Mesendoderm (in vitro differentiated cells): ENCODE measurements around the gene IQGAP3.

Experiments
- DNase-seq: peaks from one replicate; pipeline ENCODE4 v3.0.0; 2013
- H2AK5ac ChIP-seq: 2 replicates; pipeline ENCODE4 v1.6.1; 2013; ENCODE audit warnings: low read length, inconsistent platforms
- H2BK120ac ChIP-seq: 2 replicates; pipeline ENCODE4 v1.6.1; 2013; ENCODE audit warnings: low read depth, mild to moderate bottlenecking, low read length, moderate library complexity, mixed read lengths
- H2BK15ac ChIP-seq: replicated peaks from 2 replicates; pipeline ENCODE4 v1.6.1; 2013; ENCODE audit warnings: low read depth, mild to moderate bottlenecking, moderate library complexity
- H2BK5ac ChIP-seq: 2 replicates; pipeline ENCODE4 v1.6.1; 2013; ENCODE audit warnings: low read length, inconsistent platforms
- H3K18ac ChIP-seq: 2 replicates; pipeline ENCODE4 v1.6.1; 2013; ENCODE audit warnings: mild to moderate bottlenecking, low read length, mixed read lengths
- H3K23ac ChIP-seq: one replicate; pipeline ENCODE4 v1.6.1; 2013; ENCODE audit warnings: low read length
- H3K27ac ChIP-seq: 2 replicates; pipeline ENCODE4 v1.5.1; 2013; ENCODE audit warnings: low read depth, mild to moderate bottlenecking, inconsistent platforms, low read length, moderate library complexity
- H3K27me3 ChIP-seq: 2 replicates; pipeline ENCODE4 v1.6.1; 2013; ENCODE audit warnings: low read length, control low read depth, mild to moderate bottlenecking, inconsistent platforms; ENCODE audit not compliant: insufficient read depth, poor library complexity
- H3K36me3 ChIP-seq: 2 replicates; pipeline ENCODE4 v1.6.1; 2013; ENCODE audit warnings: low read length, inconsistent platforms; ENCODE audit not compliant: control insufficient read depth, insufficient read depth
- H3K4ac ChIP-seq: one replicate; pipeline ENCODE4 v1.6.1; 2013; ENCODE audit warnings: low read depth, mild to moderate bottlenecking, low read length, moderate library complexity
- H3K4me1 ChIP-seq: 2 replicates; pipeline ENCODE4 v1.6.1; 2013; ENCODE audit warnings: low read depth, low read length, inconsistent platforms; ENCODE audit not compliant: control insufficient read depth
- H3K4me2 ChIP-seq: 2 replicates; pipeline ENCODE4 v1.6.1; 2013; ENCODE audit warnings: low read length
- H3K4me3 ChIP-seq: 2 replicates; pipeline ENCODE4 v1.5.1; 2013; ENCODE audit warnings: mild to moderate bottlenecking, low read length
- H3K56ac ChIP-seq: one replicate; pipeline ENCODE4 v1.6.1; 2013; ENCODE audit warnings: low read length
- H3K79me1 ChIP-seq: 2 replicates; pipeline ENCODE4 v1.6.1; 2013; ENCODE audit warnings: low read length, inconsistent platforms
- H3K79me2 ChIP-seq: 2 replicates; pipeline ENCODE4 v1.6.1; 2013; ENCODE audit warnings: mild to moderate bottlenecking, low read length; ENCODE audit not compliant: control insufficient read depth, insufficient read depth
- H3K9ac ChIP-seq: 2 replicates; pipeline ENCODE4 v1.6.1; 2013; ENCODE audit warnings: low read length, inconsistent platforms
- H4K5ac ChIP-seq: one replicate; pipeline ENCODE4 v1.6.1; 2013; ENCODE audit warnings: low read length
- H4K8ac ChIP-seq: one replicate; pipeline ENCODE4 v1.6.1; 2013; ENCODE audit warnings: low read depth, mild to moderate bottlenecking, control low read depth, low read length, moderate library complexity
- WGBS: extraction: QIAGEN DNeasy Blood & Tissue Kit; methylation state at CpG from one replicate; pipeline ENCODE4 v1.1.7; 2013; ENCODE audit warnings: low lambda C conversion rate, missing lambda C conversion rate; ENCODE audit not compliant: insufficient coverage; ENCODE audit errors: extremely low coverage; 5-methylcytosine and 5-hydroxymethylcytosine counted together

IQGAP3 gene

GRCh38 chr1:156523801-156524480, 48.4 kb downstream of the IQGAP3 start:
- no CpG with 5 or more reads among the region's 2 CpGs for WGBS
- H2AK5ac ChIP-seq, result no peak overlapping the region
- no peak overlapping the region for H3K4me2 ChIP-seq
- no peak overlapping the region for H3K27ac ChIP-seq
- H3K4me1 ChIP-seq, result no peaks in the 10 kb centered on the region
- DNase-seq, result no peak
- no peak overlapping the region for H3K56ac ChIP-seq
- no peak overlapping the region for H3K9ac ChIP-seq
- peaks cover 9% of the 10 kb centered on the region for H3K36me3 ChIP-seq
- no peak overlapping the region for H2BK5ac ChIP-seq
- H2BK120ac ChIP-seq, result no peak overlapping the region
- no peaks in the 10 kb centered on the region for H3K27me3 ChIP-seq
- H3K79me2 ChIP-seq, result no peaks in the 10 kb centered on the region
- no peak overlapping the region for H3K4me3 ChIP-seq
- H4K8ac ChIP-seq, result no peak overlapping the region
- no peak overlapping the region for H2BK15ac ChIP-seq
- H3K79me1 ChIP-seq, result no peaks in the 10 kb centered on the region
- no peak overlapping the region for H3K18ac ChIP-seq
- no peak overlapping the region for H3K23ac ChIP-seq
- H4K5ac ChIP-seq, result no peak overlapping the region
- no peak overlapping the region for H3K4ac ChIP-seq

- Histone ChIP-seq H3K9ac (no peak overlapping the region), H3K36me3 (peaks cover under 1% of the 10 kb centered on the region), H3K23ac (no peak overlapping the region), H3K79me2 (no peaks in the 10 kb centered on the region), H3K4me1 (no peaks in the 10 kb centered on the region), H2BK120ac (no peak overlapping the region), H3K27me3 (no peaks in the 10 kb centered on the region), H3K4me3 (no peak overlapping the region), H2BK15ac (no peak overlapping the region), H2BK5ac (no peak overlapping the region), H3K4ac (no peak overlapping the region), H3K27ac (no peak overlapping the region), H4K8ac (no peak overlapping the region), H4K5ac (no peak overlapping the region), H2AK5ac (no peak overlapping the region), H3K4me2 (no peak overlapping the region), H3K79me1 (no peaks in the 10 kb centered on the region), H3K18ac (no peak overlapping the region), H3K56ac (no peak overlapping the region)
- no peak for DNase-seq
Observed at GRCh38 chr1:156522443-156522970, 49.9 kb downstream of the IQGAP3 start.

GRCh38 chr1:156517748-156518147, 54.6 kb downstream of the IQGAP3 start:
- no CpG with 5 or more reads among the region's 4 CpGs for WGBS
- H4K5ac ChIP-seq, result no peak overlapping the region
- no peak overlapping the region for H2BK120ac ChIP-seq
- no peak overlapping the region for H2BK5ac ChIP-seq
- no peak overlapping the region for H3K4me3 ChIP-seq
- no peaks in the 10 kb centered on the region for H3K4me1 ChIP-seq
- H3K79me2 ChIP-seq, result no peaks in the 10 kb centered on the region
- H3K27ac ChIP-seq, result no peak overlapping the region
- H3K23ac ChIP-seq, result no peak overlapping the region
- no peak overlapping the region for H2AK5ac ChIP-seq
- no peak overlapping the region for H3K9ac ChIP-seq
- H3K56ac ChIP-seq, result no peak overlapping the region
- no peak for DNase-seq
- no peak overlapping the region for H4K8ac ChIP-seq
- H3K27me3 ChIP-seq, result no peaks in the 10 kb centered on the region
- no peak overlapping the region for H3K4ac ChIP-seq
- H3K36me3 ChIP-seq, result no peaks in the 10 kb centered on the region
- H3K79me1 ChIP-seq, result no peaks in the 10 kb centered on the region
- no peak overlapping the region for H3K4me2 ChIP-seq
- no peak overlapping the region for H3K18ac ChIP-seq
- no peak overlapping the region for H2BK15ac ChIP-seq

- H2BK120ac ChIP-seq, result no peak overlapping the region
- no peaks in the 10 kb centered on the region for H3K4me1 ChIP-seq
- no peak overlapping the region for H2BK15ac ChIP-seq
- H3K36me3 ChIP-seq, result no peaks in the 10 kb centered on the region
- H3K9ac ChIP-seq, result no peak overlapping the region
- H2BK5ac ChIP-seq, result no peak overlapping the region
- no peak overlapping the region for H3K56ac ChIP-seq
- no peak overlapping the region for H3K4ac ChIP-seq
- H4K8ac ChIP-seq, result no peak overlapping the region
- H3K27me3 ChIP-seq, result no peaks in the 10 kb centered on the region
- no CpG with 5 or more reads among the region's 4 CpGs for WGBS
- H3K4me3 ChIP-seq, result no peak overlapping the region
- DNase-seq, result no peak
- no peak overlapping the region for H3K23ac ChIP-seq
- H4K5ac ChIP-seq, result no peak overlapping the region
- H3K79me1 ChIP-seq, result no peaks in the 10 kb centered on the region
- H2AK5ac ChIP-seq, result no peak overlapping the region
- no peaks in the 10 kb centered on the region for H3K79me2 ChIP-seq
- no peak overlapping the region for H3K4me2 ChIP-seq
- H3K18ac ChIP-seq, result no peak overlapping the region
- H3K27ac ChIP-seq, result no peak overlapping the region
Observed at GRCh38 chr1:156516821-156517220, 55.5 kb downstream of the IQGAP3 start.

GRCh38 chr1:156515956-156516355, 56.4 kb downstream of the IQGAP3 start:
- Histone ChIP-seq H2AK5ac (no peak overlapping the region), H3K18ac (no peak overlapping the region), H3K56ac (no peak overlapping the region), H3K4me1 (no peaks in the 10 kb centered on the region), H3K23ac (no peak overlapping the region), H4K8ac (no peak overlapping the region), H3K4ac (no peak overlapping the region), H3K27me3 (no peaks in the 10 kb centered on the region), H2BK120ac (no peak overlapping the region), H4K5ac (no peak overlapping the region), H3K79me1 (no peaks in the 10 kb centered on the region), H2BK5ac (no peak overlapping the region), H3K79me2 (no peaks in the 10 kb centered on the region), H3K4me3 (no peak overlapping the region), H2BK15ac (no peak overlapping the region), H3K9ac (no peak overlapping the region), H3K36me3 (no peaks in the 10 kb centered on the region), H3K4me2 (no peak overlapping the region), H3K27ac (no peak overlapping the region)
- no CpG with 5 or more reads among the region's 2 CpGs for WGBS
- DNase-seq, result no peak

- Histone ChIP-seq H4K5ac (no peak overlapping the region), H2BK15ac (no peak overlapping the region), H3K56ac (no peak overlapping the region), H3K4ac (no peak overlapping the region), H3K36me3 (no peaks in the 10 kb centered on the region), H2BK120ac (no peak overlapping the region), H3K27me3 (no peaks in the 10 kb centered on the region), H3K4me3 (no peak overlapping the region), H2BK5ac (no peak overlapping the region), H4K8ac (no peak overlapping the region), H3K23ac (no peak overlapping the region), H3K4me2 (no peak overlapping the region), H3K79me2 (no peaks in the 10 kb centered on the region), H3K4me1 (peaks cover 1% of the 10 kb centered on the region), H2AK5ac (no peak overlapping the region), H3K27ac (no peak overlapping the region), H3K9ac (no peak overlapping the region), H3K79me1 (no peaks in the 10 kb centered on the region), H3K18ac (no peak overlapping the region)
- WGBS, result no CpG with 5 or more reads among the region's 9 CpGs
- DNase-seq, result no peak
Observed at GRCh38 chr1:156513185-156513584, 59.2 kb downstream of the IQGAP3 start.
